Motor neuron (in vitro differentiated cells): ENCODE measurements around the gene PDGFD. TPM values are rescaled to one million over a fixed set of nuclear protein-coding genes. Genes with fewer than 3 reads are reported as not detected.
A peak's percentile ranks its signal among the peaks of the same experiment; 100 is the strongest.

Source experiments
- ATAC-seq, 8 experiments: fragments of 200-7000 bp; cut with Tn5 transposase; replicated peaks in 6 of 8; 2 replicates each; pipeline ENCODE4 v1.8.0; 2021; ENCODE audit warnings: mild to moderate bottlenecking in 8 of 8, moderate library complexity in 8 of 8
- H3K27ac ChIP-seq, 2 donors: fragments of 250-450 bp; sonication (Bioruptor Pico); 2 replicates each; pipeline ENCODE4 v1.9.0; 2021; ENCODE audit warnings: antibody characterized with exemption in 2 of 2, mild to moderate bottlenecking in 2 of 2, moderate library complexity in 1 of 2
- H3K4me1 ChIP-seq, 2 donors: fragments of 250-450 bp; sonication (Bioruptor Pico); replicated peaks in 1 of 2; 2 replicates each; pipeline ENCODE4 v1.6.1; 2021; ENCODE audit warnings: antibody characterized with exemption in 2 of 2, mild to moderate bottlenecking in 2 of 2, moderate library complexity in 1 of 2
- H3K4me3 ChIP-seq, 5 donors: fragments of 250-450 bp; sonication (Bioruptor Pico); 2 replicates each; pipeline ENCODE4 v1.9.0; 2021; ENCODE audit warnings: antibody characterized with exemption in 5 of 5, mild to moderate bottlenecking in 5 of 5, moderate library complexity in 4 of 5
- WGBS, 10 experiments: fragments of 450-650 bp; shearing (Covaris generic); methylation state at CpG; one replicate each; pipeline ENCODE4 v1.0.0; 2022; 5-methylcytosine and 5-hydroxymethylcytosine counted together
- in situ Hi-C, 9 experiments: fragments of 400-800 bp; cut with MboI; loops; one replicate each; pipeline ENCODE4 v1.15.0; 2021; ENCODE audit warnings: low sequenced_read_pairs in 9 of 9, low pct_unique_long_range_greater_than_20kb in 2 of 9; ENCODE audit not compliant: unreplicated experiment in 9 of 9
- total RNA-seq, 8 experiments: library from RNA; unstranded; fragments of 300-600 nt; gene quantifications; 2 replicates each; pipeline versions ENCODE4 v1.2.3 to v1.2.4, GENCODE V29; 2022

Gene PDGFD
- total RNA-seq, 8 experiments from 2014 or later: 0.43 to 23.1 (median 3.0) TPM

DNA sequence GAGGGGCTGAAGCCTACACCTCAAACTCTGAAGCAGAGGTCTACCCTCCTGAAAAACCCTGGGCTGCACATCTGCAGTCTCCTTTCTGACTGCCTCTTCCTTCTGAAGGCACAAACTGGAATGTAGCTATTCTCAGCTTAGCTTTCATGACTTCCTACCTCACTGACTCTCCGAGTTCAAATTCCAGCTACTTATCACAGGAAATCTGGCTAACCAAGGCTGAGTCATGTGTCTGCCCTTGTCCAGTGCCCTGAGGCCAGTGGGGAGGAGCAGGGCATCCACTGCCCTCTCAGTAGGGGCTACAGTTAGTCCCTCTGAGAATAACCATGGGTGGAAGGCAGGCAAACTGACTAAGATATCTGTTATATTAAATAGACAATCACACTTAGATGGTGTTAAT is 29.2 kb downstream of the PDGFD start:
- no peak overlapping the region for H3K4me3 ChIP-seq
- peak in 2 of 8 experiments; percentile 72 to 75 for ATAC-seq
- H3K27ac ChIP-seq: no peak overlapping the region
- WGBS, 10 experiments: 14 to 100% (median 100%) methylated on average over 1 of the region's 1 CpG; no CpG with 5 or more reads in 5 of the 10 experiments
- in situ Hi-C loops: loop anchor here in 1 of 9 experiments (25.0 kb wide), 1 partner anchor 197 kb away; no protein-coding TSS in a partner anchor
- H3K4me1 ChIP-seq: no peaks in the 10 kb centered on the region

DNA sequence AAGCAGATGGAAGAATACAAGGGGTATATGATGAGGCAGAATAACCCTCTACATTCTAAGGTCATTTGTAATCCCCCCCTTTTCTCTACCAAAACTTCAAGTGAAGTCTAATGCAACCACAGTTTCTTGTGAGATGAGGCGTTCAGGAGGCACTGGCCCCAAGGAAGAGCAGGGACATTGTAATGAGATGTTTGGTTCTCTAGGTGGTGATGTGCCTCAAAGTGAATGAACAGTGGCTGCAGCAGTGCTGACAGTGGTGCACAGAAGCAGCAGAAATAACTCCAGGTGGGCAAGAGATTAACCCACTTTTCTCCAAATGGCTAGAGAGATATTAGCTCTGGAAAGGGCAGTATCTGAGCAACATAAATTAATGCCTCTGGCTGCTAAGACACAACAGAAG is 33.8 kb downstream of the PDGFD start:
- ATAC-seq: no peak
- H3K4me1 ChIP-seq: peaks cover 0 to 8% of the 10 kb centered on the region in 2 donors
- H3K27ac ChIP-seq: no peak overlapping the region
- in situ Hi-C loops: loop anchor here in 1 of 9 experiments (25.0 kb wide), 1 partner anchor 193 kb away; no protein-coding TSS in a partner anchor
- H3K4me3 ChIP-seq: no peak overlapping the region
- 67 to 100% (median 83%) methylated on average over 1 of the region's 1 CpG; no CpG with 5 or more reads in 5 of the 10 experiments for WGBS, 10 experiments

DNA sequence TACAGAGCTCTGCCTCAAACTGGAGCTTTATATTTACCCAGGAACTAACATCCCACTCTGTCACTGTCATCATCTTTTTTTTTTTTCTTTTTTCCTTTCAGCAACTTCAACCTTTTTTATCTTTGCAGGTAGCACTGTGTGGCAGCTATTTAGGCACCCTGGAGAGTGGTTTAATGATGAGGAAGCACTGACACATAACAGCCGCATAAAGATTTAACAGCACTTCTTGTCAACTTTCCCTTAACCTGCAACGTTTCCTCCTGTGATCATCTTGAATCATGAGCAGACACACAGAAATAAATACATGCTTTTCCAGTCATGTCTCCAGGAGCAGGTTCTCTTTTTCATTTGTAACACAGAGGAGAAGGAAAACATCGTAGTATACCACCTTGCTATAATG is 34.8 kb downstream of the PDGFD start:
- H3K27ac ChIP-seq: no peak overlapping the region
- no peak overlapping the region for H3K4me3 ChIP-seq
- ATAC-seq: peak in 1 of 8 experiments; percentile 15
- peaks cover 0 to 15% of the 10 kb centered on the region in 2 donors for H3K4me1 ChIP-seq
- 25 to 83% (median 66%) methylated on average over 1 to 3 of the region's 3 CpGs for WGBS, 10 experiments
- in situ Hi-C loops: loop anchor here in 1 of 9 experiments (25.0 kb wide), 1 partner anchor 192 kb away; no protein-coding TSS in a partner anchor

DNA sequence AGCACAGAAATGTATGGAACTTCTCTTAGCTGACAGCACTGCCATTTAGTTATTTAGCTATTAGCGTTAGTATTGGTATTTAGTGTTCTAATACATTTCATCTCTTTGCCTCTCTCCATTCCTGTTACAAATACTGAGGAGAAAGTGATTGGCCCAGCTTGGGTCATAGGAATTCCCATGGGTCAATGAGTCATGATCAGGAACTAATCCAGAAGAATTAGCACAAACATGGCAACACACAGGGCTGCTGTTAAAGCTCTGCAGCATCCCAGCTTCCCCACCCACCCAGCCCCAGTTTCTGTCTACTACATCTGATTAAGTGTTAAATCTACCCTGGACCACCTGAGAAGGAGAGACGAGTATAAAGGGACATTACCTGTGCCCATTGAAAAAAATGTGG is 36.1 kb downstream of the PDGFD start:
- in situ Hi-C loops: loop anchor here in 1 of 9 experiments (25.0 kb wide), 1 partner anchor 191 kb away; no protein-coding TSS in a partner anchor
- Histone ChIP-seq H3K4me1 (peaks cover 0 to 21% of the 10 kb centered on the region in 2 donors), H3K27ac (no peak overlapping the region), H3K4me3 (no peak overlapping the region)
- peak in 4 of 8 experiments; percentile 7 to 67 (median 41) for ATAC-seq
- 40 to 100% (median 90%) methylated on average over 1 of the region's 2 CpGs; no CpG with 5 or more reads in 4 of the 10 experiments for WGBS, 10 experiments

DNA sequence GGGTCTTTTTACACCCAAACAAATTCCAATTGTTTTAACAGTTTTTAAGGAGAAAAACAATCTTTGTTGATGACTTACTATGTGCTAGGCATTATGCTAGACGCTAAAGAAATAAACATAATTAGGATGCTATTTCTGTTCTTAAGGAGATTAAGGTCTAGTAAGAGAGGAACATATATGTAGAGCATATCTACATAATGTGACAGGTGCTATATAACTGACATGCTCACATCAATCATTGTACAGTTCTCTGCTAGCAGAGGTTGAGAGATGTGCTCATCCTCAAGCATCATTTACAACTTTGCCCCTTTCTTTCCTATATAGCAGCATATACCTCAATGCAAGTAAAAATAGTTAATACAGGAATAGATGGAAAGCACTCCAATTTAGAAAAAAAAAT is 37.5 kb downstream of the PDGFD start:
- WGBS, 10 experiments: 33 to 100% (median 83%) methylated on average over 1 of the region's 1 CpG; no CpG with 5 or more reads in 3 of the 10 experiments
- no peak overlapping the region for H3K27ac ChIP-seq
- H3K4me1 ChIP-seq: peaks cover 9 to 21% of the 10 kb centered on the region in 2 donors
- ATAC-seq: no peak
- in situ Hi-C loops: loop anchor here in 1 of 9 experiments (25.0 kb wide), 1 partner anchor 189 kb away; no protein-coding TSS in a partner anchor
- H3K4me3 ChIP-seq: no peak overlapping the region

DNA sequence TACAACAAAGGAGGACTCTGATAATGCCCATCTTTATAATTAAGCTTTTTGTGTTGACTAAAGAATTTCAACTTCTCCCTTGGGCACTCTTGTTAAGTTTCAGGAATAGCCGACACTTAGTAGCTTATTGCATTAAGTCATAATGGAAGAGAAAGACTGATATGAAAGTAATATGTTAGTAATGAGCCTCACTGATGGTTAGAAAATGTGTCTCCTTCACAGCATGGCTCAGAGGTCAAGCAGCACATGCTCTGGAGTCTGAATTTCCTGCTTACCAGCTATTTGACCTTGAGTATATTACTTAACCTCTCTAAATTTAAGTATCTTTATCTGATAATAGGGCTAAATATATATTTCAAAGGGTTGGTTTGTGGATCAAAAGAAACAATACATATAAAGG is 39.0 kb downstream of the PDGFD start:
- in situ Hi-C loops: loop anchor here in 1 of 9 experiments (25.0 kb wide), 1 partner anchor 188 kb away; no protein-coding TSS in a partner anchor
- peak in 5 of 8 experiments; percentile 34 to 69 (median 57) for ATAC-seq
- H3K4me3 ChIP-seq: no peak overlapping the region
- peaks cover 12 to 26% of the 10 kb centered on the region in 2 donors for H3K4me1 ChIP-seq
- H3K27ac ChIP-seq: no peak overlapping the region
- WGBS, 10 experiments: 25 to 100% (median 61%) methylated on average over 1 of the region's 1 CpG; no CpG with 5 or more reads in 2 of the 10 experiments

DNA sequence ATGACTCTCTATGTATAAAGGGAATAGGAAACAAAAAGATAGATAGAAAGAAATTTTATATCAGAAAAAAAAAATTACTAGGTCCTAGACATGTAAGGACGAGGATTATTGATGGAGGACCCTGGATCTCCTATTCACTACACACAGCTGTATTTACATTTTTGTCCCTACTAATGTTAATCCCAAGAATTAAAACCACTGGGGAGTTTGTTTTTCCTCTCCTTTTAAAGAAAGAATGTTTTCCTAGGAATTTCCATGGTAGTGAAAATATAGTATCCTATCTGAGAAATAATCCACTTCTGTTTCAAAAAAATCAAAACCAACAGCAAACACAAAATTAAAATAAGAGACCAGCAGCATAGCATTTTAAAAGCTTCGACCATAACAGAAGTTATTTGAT is 41.1 kb downstream of the PDGFD start:
- ATAC-seq: peak in 1 of 8 experiments; percentile 14
- Histone ChIP-seq H3K4me3 (no peak overlapping the region), H3K4me1 (peaks cover 12 to 22% of the 10 kb centered on the region in 2 donors), H3K27ac (no peak overlapping the region)
- WGBS, 10 experiments: 0 to 100% (median 76%) methylated on average over 1 to 2 of the region's 2 CpGs
- in situ Hi-C loops: no loop called here

DNA sequence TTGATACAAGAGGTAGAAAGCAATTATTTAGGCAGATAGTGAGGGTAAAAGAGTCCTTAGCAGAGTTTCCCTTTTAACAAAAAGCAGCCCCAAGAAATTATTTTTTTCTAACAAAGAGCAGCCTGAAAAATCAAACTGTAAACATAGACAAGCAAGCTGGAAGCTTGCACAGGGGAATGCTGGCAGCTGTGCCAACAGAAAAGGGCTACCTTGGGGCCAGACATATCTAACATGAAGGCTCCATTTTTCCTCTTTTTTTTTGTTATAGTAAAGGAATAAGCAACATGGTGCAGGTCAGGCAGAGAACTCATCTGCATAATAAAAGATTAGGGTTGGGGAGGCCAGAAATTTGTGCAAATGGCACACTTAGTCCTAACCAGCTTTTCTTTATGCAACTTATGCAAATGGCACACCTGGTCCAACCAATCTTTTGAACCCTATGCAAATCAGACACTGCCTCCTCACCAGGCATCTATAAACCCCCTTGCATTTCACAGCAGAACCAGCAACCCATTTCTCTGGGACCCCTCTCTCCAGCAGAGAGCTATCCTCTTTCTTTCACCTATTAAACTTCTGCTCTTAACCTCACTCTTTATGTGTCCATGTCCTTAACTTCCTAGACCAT is 41.8 kb downstream of the PDGFD start:
- in situ Hi-C loops: no loop called here
- Histone ChIP-seq H3K4me3 (no peak overlapping the region), H3K27ac (no peak overlapping the region), H3K4me1 (peaks cover 12 to 22% of the 10 kb centered on the region in 2 donors)
- ATAC-seq: peak in 2 of 8 experiments; percentile 21 to 64

DNA sequence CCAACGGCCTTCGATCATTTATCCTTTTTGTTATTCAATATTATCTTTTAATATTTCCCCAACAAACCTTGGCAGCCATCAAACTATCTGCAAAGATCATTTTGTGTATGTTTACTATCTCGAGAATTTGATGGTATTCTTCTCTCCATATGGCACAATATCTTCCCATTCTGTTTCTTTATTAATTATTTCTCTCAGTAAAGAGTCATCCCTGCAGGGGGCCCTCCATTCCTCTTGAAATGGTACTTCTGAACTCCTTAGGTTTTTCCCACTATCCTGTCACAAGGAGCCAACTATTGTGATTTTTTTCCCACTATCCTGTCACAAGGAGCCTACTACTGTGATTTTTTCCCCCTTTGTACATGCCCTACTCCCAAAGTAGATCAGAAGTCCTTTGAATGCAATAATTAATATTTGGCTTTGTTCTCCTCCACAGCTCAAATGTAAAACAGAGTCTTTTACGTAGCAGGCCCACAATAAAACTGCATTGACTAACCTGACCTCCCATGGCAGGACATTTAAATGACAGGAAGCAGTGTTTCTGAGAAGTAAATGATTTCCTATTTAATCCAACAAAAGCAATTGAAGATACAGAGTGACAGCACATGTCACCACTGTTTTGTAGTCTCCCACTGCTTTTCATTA is 43.3 kb downstream of the PDGFD start:
- peak in 3 of 8 experiments; percentile 21 to 51 (median 31) for ATAC-seq
- WGBS, 10 experiments: 0 to 81% (median 69%) methylated on average over 1 to 4 of the region's 4 CpGs
- Histone ChIP-seq H3K4me1 (peaks cover 12 to 22% of the 10 kb centered on the region in 2 donors), H3K27ac (no peak overlapping the region), H3K4me3 (no peak overlapping the region)
- in situ Hi-C loops: no loop called here

DNA sequence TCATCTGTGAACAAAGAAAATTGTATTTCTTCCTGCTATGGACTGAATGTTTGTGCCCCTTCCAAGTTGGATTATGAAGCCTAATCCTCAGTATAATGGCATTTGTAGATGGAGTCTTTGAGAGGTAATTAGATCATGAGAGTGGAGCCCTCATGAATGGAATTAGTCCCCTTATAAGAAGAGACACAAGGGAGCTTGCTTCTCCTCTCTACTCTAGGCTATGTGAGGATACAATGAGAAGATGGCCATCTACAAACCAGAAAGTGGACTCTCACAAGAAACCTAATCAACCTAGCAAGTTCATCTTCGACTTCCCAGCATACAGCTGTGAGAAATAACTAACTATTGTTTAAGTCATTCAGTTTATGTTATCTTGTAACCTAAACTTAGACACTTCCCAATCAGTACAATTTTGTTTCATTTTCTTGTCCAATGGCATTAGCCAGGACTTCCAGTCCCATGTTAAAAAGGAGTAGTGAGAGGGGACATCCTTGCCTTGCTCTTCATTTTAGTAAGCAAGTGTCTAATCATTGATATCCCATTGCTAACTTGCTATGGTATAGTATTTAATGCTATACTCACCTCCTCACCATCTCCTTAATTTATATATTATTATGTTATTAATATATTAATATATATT is 45.7 kb downstream of the PDGFD start:
- Histone ChIP-seq H3K27ac (no peak overlapping the region), H3K4me1 (peaks cover 5 to 12% of the 10 kb centered on the region in 2 donors), H3K4me3 (no peak overlapping the region)
- 0 to 100% (median 63%) methylated on average over 1 of the region's 1 CpG; no CpG with 5 or more reads in 6 of the 10 experiments for WGBS, 10 experiments
- in situ Hi-C loops: no loop called here
- ATAC-seq: no peak

DNA sequence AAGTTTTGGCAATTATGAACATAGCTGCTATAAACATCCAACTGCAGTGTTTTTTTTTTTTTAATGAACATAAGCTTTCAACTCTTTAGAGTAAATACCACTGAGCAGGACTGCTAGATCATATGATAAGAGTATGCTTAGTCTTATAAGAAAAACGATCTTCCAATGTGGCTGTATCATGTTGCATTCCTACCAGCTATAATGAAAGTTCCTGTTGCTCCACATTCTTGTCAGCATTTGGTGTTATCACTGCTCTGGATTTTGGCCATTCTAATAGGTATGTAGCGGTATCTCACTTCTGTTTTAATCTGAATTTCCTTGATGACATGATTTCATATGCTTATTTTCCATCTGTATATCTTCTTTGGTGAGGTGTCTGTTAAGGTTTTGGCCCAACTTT is 50.4 kb downstream of the PDGFD start:
- Histone ChIP-seq H3K4me3 (no peak overlapping the region), H3K4me1 (no peaks in the 10 kb centered on the region), H3K27ac (no peak overlapping the region)
- in situ Hi-C loops: no loop called here
- no peak for ATAC-seq
- 33 to 100% (median 83%) methylated on average over 1 to 2 of the region's 2 CpGs; no CpG with 5 or more reads in 1 of the 10 experiments for WGBS, 10 experiments

DNA sequence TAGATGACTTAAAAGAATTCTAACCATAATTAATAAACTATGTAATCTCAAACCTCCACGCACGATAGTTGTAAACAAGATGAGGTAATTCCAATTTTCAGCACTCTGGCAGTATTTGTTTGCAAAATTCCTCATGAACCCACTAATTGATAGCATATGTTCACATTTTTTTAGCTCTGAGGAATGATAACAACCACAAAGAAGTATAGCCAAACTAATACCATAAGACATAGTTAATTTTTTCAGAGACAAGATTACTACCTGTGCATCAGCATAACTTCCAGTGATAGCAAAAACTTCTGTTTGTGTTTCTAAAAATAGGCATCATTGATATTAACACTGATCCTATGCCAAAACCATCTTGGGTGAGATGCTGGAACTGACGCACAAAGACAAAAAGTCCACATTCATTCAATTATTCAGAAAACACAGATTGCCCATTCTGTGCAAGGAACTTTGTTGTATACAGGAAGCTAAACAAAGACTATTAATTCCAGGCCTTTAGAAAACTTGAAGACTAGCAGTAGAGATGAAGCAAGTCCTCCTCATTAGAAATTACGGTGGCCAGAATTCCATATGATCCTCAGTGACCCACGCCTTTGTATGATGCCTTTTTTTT is 57.7 kb downstream of the PDGFD start:
- peak in 2 of 8 experiments; percentile 64 to 92 for ATAC-seq
- no peaks in the 10 kb centered on the region for H3K4me1 ChIP-seq
- H3K27ac ChIP-seq: no peak overlapping the region
- no peak overlapping the region for H3K4me3 ChIP-seq
- in situ Hi-C loops: no loop called here
- WGBS, 10 experiments: 8 to 100% (median 80%) methylated on average over 1 to 5 of the region's 5 CpGs; no CpG with 5 or more reads in 1 of the 10 experiments
